ENCODE data around the gene SGF29. TPM values are rescaled to one million over a fixed set of nuclear protein-coding genes. Genes with fewer than 3 reads are reported as not detected.

The SGF29 gene
- total and polyA plus RNA-seq, 9 of the 15 experiments (the other 6 are each of a cell fraction or from before 2014, with no cell fraction given) = 2.6 to 36.1 (median 21.2) TPM

GRCh38 chr16:28572696-28573510, 19.2 kb downstream of the SGF29 start:
- no peak overlapping the region for H3K4me2 ChIP-seq (ENCODE audit: insufficient read depth, low read length)
- H3K36me3 ChIP-seq (ENCODE audit: control insufficient read depth, insufficient read depth, low read length) = no peaks in the 10 kb centered on the region
- TF ChIP-seq GTF2B (IDR thresholded peaks at IDR 0.05; ENCODE audit: extremely low read depth, insufficient read length) (no peak), ZNF830 (CRISPR knock-in tag; IDR thresholded peaks at IDR 0.05) (no peak), ZNF316 (IDR thresholded peaks at IDR 0.05) (no peak), SMAD1 (IDR thresholded peaks at IDR 0.05; ENCODE audit: low read depth, low read length, partially characterized antibody) (no peak)
- ATAC-seq = no peak; the same call in 1 of the 3 replicates
- ChIA-PET CTCF (ENCODE audit: low intra/inter-chr PET ratio) (no interaction called here), POLR2A (interaction anchor here (0.9 kb wide), 2 partner anchors 8 to 24 kb away, joined by 4 read pairs; partner anchors contain the start of gene SULT1A2)
- no peaks in the 10 kb centered on the region for H3K9me3 ChIP-seq (replicated peaks; ENCODE audit: control insufficient read depth, insufficient read depth, low read depth, low read length)
- DNase-seq (ENCODE audit: extremely low read depth in 1 of 4, low spot score in 3 of 4) = no peak
- no peaks in the 10 kb centered on the region; the same call in 1 of the 2 replicates for H4K20me1 ChIP-seq (replicated peaks; ENCODE audit: control insufficient read depth, insufficient read depth, low read length)
- H3K79me2 ChIP-seq (ENCODE audit: control insufficient read depth, insufficient read depth, low read length) = no peaks in the 10 kb centered on the region; the same call in 2 of the 3 replicates
- H2AFZ ChIP-seq (ENCODE audit: low read depth, low read length) = no peak overlapping the region
- H3K4me3 ChIP-seq = no peak overlapping the region
- 0 out of 5 replicates have a peak, but pooled peaks cover 0 to 3% of the 10 kb centered on the region in 2 experiments for H3K4me1 ChIP-seq (replicated peaks in 1 of 2; ENCODE audit: control insufficient read depth in 2 of 2, insufficient read depth in 2 of 2, low read length in 2 of 2)
- no peaks in the 10 kb centered on the region for H3K9me1 ChIP-seq (ENCODE audit: control insufficient read depth, insufficient read depth, low read length)
- peak overlapping the region in 1 of 2 experiments; percentile 84; a peak in 2 of 4 replicates for H3K9ac ChIP-seq (ENCODE audit: insufficient read depth in 1 of 2, low read depth in 2 of 2, low read length in 2 of 2)
- no TSS peak for BruUV-seq (replicated peaks)
- no peak overlapping the region for H3K27ac ChIP-seq (ENCODE audit: extremely low read depth, low read depth, low read length)
- no peak for FAIRE-seq
- 54% methylated on average over 13 of the region's 15 CpGs for WGBS (ENCODE audit: insufficient coverage, low coverage, missing lambda C conversion rate)
- in situ Hi-C loops (cut with MboI) = no loop called here
- no peaks in the 10 kb centered on the region for H3K27me3 ChIP-seq (ENCODE audit: control insufficient read depth in 2 of 2, insufficient read depth in 2 of 2, low read length in 2 of 2)
- intact Hi-C loops (cut with micrococcal nuclease) = no loop called here
